K562 (cell line): ENCODE measurements around the gene DVL2. TPM values are rescaled to one million over a fixed set of nuclear protein-coding genes. Genes with fewer than 3 reads are reported as not detected.

Experiments used
- ARID3A ChIP-seq: IDR thresholded peaks from 2 replicates; pipeline ENCODE4 v1.6.1; 2012; ENCODE audit warnings: low read depth, low read length, improper control_type of control experiment, borderline replicate concordance
- CCNT2 ChIP-seq: IDR thresholded peaks from 2 replicates; pipeline ENCODE4 v1.6.1; 2011; ENCODE audit warnings: borderline replicate concordance, low read depth, mild to moderate bottlenecking, moderate library complexity, mixed read lengths, low read length; ENCODE audit not compliant: insufficient read length; ENCODE audit errors: extremely low read depth
- EP400 ChIP-seq: fragments of 450-650 bp; IDR thresholded peaks from 2 replicates; pipeline ENCODE4 v1.6.1; 2017; ENCODE audit warnings: antibody characterized with exemption, mild to moderate bottlenecking, moderate library complexity
- HDAC2 ChIP-seq: fragments of 450-650 bp; IDR thresholded peaks from 2 replicates; pipeline ENCODE4 v1.6.1; 2016; ENCODE audit warnings: mild to moderate bottlenecking
- HMGN3 ChIP-seq: IDR thresholded peaks from 2 replicates; pipeline ENCODE4 v1.6.1; 2011; ENCODE audit warnings: borderline replicate concordance, low read depth, mild to moderate bottlenecking, mixed read lengths, low read length; ENCODE audit not compliant: insufficient read length; ENCODE audit errors: extremely low read depth
- MED1 ChIP-seq: sonication (generic); formaldehyde crosslinking; IDR thresholded peaks from 2 replicates; pipeline ENCODE4 v1.8.1; 2023; ENCODE audit warnings: missing genetic modification reagents, borderline replicate concordance
- MGA ChIP-seq: fragments of 450-650 bp; IDR thresholded peaks from 2 replicates; pipeline ENCODE4 v1.6.1; 2016; ENCODE audit warnings: mild to moderate bottlenecking, moderate library complexity
- MTA3 ChIP-seq: fragments of 450-650 bp; formaldehyde crosslinking; IDR thresholded peaks from 2 replicates; pipeline ENCODE4 v1.6.1; 2017; ENCODE audit warnings: mild to moderate bottlenecking, borderline replicate concordance
- PHF8 ChIP-seq: fragments of 200-600 bp; sonication (generic); IDR thresholded peaks from 2 replicates; pipeline ENCODE4 v1.6.1; 2012; ENCODE audit warnings: mixed run types, mild to moderate bottlenecking, inconsistent platforms, low read length, moderate library complexity, borderline replicate concordance
- TBP ChIP-seq: optimal IDR thresholded peaks from 2 replicates; pipeline ENCODE3; 2011; ENCODE audit warnings: low read depth, low read length, improper control_type of control experiment
- USF1 ChIP-seq: sonication (generic); formaldehyde crosslinking; IDR thresholded peaks from 2 replicates; pipeline ENCODE4 v1.9.0; 2022; ENCODE audit warnings: mild to moderate bottlenecking, missing genetic modification reagents
- ZNF146 ChIP-seq: IDR thresholded peaks from one replicate; pipeline ENCODE4 v1.6.1; 2018; ENCODE audit warnings: missing compliant biosample characterization; ENCODE audit not compliant: unreplicated experiment
- polyA plus RNA-seq, 8 experiments: library from polyadenylated mRNA; depleted of rRNA in 4 of 8; stranded (reverse) in 5 of 8; unstranded in 3 of 8; fragments of >200 nt; fragmentation: Nextera tagmentation in 2 of 8; fragmentation: Illumina TruSeq in 1 of 8; extraction: Ambion mirVana in 2 of 8; extraction: Trizol in 1 of 8; gene quantifications; 2 replicates each; pipeline versions ENCODE4 v1.2.1 to v1.2.3, GENCODE V29; 2011 to 2014; ENCODE audit warnings: inconsistent platforms in 1 of 8, missing spikeins in 1 of 8
- total RNA-seq, 7 experiments: library from RNA; depleted of rRNA in 6 of 7; stranded (reverse); fragments of >200 nt in 6 of 7; fragmentation: Illumina TruSeq in 2 of 7; extraction: Trizol in 2 of 7; gene quantifications; 2 replicates each; pipeline versions ENCODE4 v1.2.1 to v1.2.3, GENCODE V29; 2011 to 2021; ENCODE audit warnings: low replicate concordance in 1 of 7

DVL2 gene
- total and polyA plus RNA-seq, 9 of the 15 experiments (the other 6 are each of a cell fraction or from before 2014, with no cell fraction given) = 1.3 to 49.5 (median 24.3) TPM

GRCh38 chr17:7281074-7281952, 47.0 kb upstream of the DVL2 start, which contains the start of gene SLC2A4 (continued):
- TF ChIP-seq ARID3A (no peak), PHF8 (peak; percentile 39; the same call in 1 of the 2 replicates), MTA3 (no peak), CCNT2 (peak; percentile 30), TBP (peak; percentile 35), USF1 (CRISPR knock-in tag) (peak; percentile 46; the same call in 1 of the 2 replicates), HDAC2 (0 out of 2 replicates have a peak, but pooled peaks have one; percentile 48), EP400 (peak; percentile 40; the same call in 1 of the 2 replicates), MGA (0 out of 2 replicates have a peak, but pooled peaks have one; percentile 47), ZNF146 (no peak), HMGN3 (peak; percentile 45), MED1 (CRISPR knock-in tag) (no peak)
